Measurements from ENCODE around the gene MC1R.
"Not testable (repeated sequence)": the region's sequence is repeated elsewhere in the genome, so short reads cannot be mapped to it uniquely, and the experiment has no call there.

MC1R gene

GRCh38 chr16:89931964-89932363, 13.3 kb downstream of the MC1R start:
- TF ChIP-seq CTCF (IDR thresholded peaks at IDR 0.05; ENCODE audit: low read depth, low read length, missing control alignments): no peak
- DNase-seq (ENCODE audit: low read depth): no peak
- H3K4me3 ChIP-seq (ENCODE audit: low read depth, low read length): no peak overlapping the region

GRCh38 chr16:89934019-89934418, 15.4 kb downstream of the MC1R start:
- not testable (repeated sequence) for H3K4me3 ChIP-seq (ENCODE audit: low read depth, low read length); DNase-seq (ENCODE audit: low read depth)

- TF ChIP-seq CTCF (IDR thresholded peaks at IDR 0.05; ENCODE audit: low read depth, low read length, missing control alignments): no peak
- no peak for DNase-seq (ENCODE audit: low read depth)
- no peak overlapping the region for H3K4me3 ChIP-seq (ENCODE audit: low read depth, low read length)
Measured at GRCh38 chr16:89934611-89935553, 16.2 kb downstream of the MC1R start.

- not testable (repeated sequence) for H3K4me3 ChIP-seq (ENCODE audit: low read depth, low read length); DNase-seq (ENCODE audit: low read depth)
Measured at GRCh38 chr16:89935620-89936019, 17.0 kb downstream of the MC1R start.

GRCh38 chr16:89936034-89936433, 17.4 kb downstream of the MC1R start:
- TF ChIP-seq CTCF (IDR thresholded peaks at IDR 0.05; ENCODE audit: low read depth, low read length, missing control alignments): no peak
- no peak overlapping the region for H3K4me3 ChIP-seq (ENCODE audit: low read depth, low read length)
- no peak for DNase-seq (ENCODE audit: low read depth)

- H3K4me3 ChIP-seq (ENCODE audit: low read depth, low read length): no peak overlapping the region
- TF ChIP-seq CTCF (IDR thresholded peaks at IDR 0.05; ENCODE audit: low read depth, low read length, missing control alignments): no peak
Measured at GRCh38 chr16:89936508-89936907, 17.8 kb downstream of the MC1R start.

GRCh38 chr16:89936981-89937380, 18.3 kb downstream of the MC1R start:
- H3K4me3 ChIP-seq (ENCODE audit: low read depth, low read length): no peak overlapping the region
- TF ChIP-seq CTCF (IDR thresholded peaks at IDR 0.05; ENCODE audit: low read depth, low read length, missing control alignments): no peak
- no peak for DNase-seq (ENCODE audit: low read depth)

More at GRCh38 chr16:89936508-89936907, 17.8 kb downstream of the MC1R start:
- no peak for DNase-seq (ENCODE audit: low read depth)
